GM19324 (cell line): Measurements from ENCODE around the gene AQP1.

Experiments used
- ATAC-seq: cut with Tn5 transposase; IDR thresholded peaks from one replicate; pipeline ENCODE4 v1.9.1; 2021; ENCODE audit warnings: mild to moderate bottlenecking, moderate library complexity; ENCODE audit not compliant: unreplicated experiment, low FRiP score

AQP1 gene

DNA sequence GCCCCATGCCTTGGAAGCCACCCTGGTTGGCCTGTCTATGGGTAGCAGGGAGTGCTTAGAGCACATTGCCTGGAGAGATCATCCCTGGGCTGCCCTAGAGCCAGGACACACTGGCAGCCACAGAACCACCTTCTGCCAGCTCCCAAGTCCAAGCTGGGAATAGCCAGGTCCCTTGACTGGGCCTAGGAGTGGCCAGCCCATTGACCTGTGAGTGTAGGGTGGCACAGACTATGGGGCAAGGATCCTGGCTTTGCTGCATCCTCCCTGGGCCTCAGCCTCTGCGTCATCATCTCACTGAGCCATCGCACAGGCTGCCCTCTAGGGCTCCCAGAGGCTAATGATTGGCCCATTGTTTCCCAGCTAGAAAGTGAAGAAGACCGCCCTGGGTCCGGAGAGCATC lies 7.0 kb downstream of the AQP1 start:
- ATAC-seq: no peak

DNA sequence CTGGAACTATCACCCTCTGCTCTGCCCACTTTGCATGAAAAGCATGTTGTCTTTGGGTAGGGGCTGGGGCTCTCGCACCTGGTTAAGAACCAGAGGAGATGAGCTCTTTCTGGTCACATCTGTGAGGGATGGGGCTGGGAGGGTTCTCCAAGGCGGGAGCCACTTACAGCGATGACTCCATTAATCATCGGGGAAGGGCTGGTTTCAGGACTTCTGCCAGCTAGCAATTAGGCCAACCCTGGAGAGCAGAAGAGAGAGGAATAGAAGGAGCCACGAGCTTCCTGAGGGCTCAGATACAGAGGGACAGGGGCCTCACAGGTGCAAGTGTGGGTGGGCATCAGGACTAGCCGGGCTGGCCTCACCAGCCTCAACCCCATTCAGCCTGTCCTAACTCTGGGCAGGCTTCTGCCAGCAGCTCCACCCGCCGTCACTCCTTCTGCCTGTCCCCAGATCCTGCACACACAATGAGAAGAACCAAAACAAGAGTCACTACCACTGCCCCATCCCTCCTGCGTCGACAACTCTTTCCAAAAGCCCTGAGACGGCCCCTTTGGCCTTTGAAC lies 8.4 kb downstream of the AQP1 start:
- ATAC-seq: no peak

- no peak for ATAC-seq
Observed at GRCh38 chr7:30920584-30921539, 9.2 kb downstream of the AQP1 start.

- no peak for ATAC-seq
Observed at GRCh38 chr7:30921540-30922401, 10.1 kb downstream of the AQP1 start.

DNA sequence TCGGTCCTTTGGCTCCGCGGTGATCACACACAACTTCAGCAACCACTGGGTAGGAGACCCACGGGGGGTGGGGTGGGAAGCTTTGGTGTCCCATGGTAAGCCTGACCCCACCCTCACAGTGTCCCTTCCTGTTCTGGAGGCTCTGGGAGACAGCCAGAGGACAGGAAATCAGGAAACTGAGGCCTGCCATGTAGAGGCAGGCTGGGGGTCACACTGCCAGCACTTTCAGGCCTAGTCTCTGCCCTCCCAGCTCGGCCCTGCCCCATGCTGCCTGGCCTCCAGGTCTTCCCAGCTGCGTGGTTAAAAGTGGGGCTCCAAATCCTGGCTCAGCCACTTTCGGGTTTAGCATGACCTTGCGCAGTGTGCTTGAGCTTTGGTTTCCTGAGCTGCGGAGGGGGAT lies 10.9 kb downstream of the AQP1 start:
- ATAC-seq: no peak

GRCh38 chr7:30923009-30923773 lies 11.5 kb downstream of the AQP1 start:
- no peak for ATAC-seq

- ATAC-seq: no peak
Observed at GRCh38 chr7:30923774-30924413, 12.2 kb downstream of the AQP1 start.

DNA sequence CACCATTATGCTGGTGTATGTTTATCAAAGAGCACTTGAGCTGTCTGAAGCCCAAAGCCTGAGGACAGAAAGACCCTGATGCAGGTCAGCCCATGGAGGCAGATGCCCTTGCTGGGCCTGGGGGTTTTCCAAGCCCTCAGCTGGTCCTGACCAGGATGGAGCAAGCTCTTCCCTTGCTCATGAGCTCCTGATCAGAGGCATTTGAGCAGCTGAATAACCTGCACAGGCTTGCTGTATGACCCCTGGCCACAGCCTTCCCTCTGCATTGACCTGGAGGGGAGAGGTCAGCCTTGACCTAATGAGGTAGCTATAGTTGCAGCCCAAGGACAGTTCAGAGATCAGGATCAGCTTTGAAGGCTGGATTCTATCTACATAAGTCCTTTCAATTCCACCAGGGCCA lies 13.0 kb downstream of the AQP1 start:
- no peak for ATAC-seq

GRCh38 chr7:30925117-30925516 lies 13.5 kb downstream of the AQP1 start:
- ATAC-seq: no peak

- ATAC-seq: no peak
Observed at GRCh38 chr7:30925913-30926312, 14.3 kb downstream of the AQP1 start.

DNA sequence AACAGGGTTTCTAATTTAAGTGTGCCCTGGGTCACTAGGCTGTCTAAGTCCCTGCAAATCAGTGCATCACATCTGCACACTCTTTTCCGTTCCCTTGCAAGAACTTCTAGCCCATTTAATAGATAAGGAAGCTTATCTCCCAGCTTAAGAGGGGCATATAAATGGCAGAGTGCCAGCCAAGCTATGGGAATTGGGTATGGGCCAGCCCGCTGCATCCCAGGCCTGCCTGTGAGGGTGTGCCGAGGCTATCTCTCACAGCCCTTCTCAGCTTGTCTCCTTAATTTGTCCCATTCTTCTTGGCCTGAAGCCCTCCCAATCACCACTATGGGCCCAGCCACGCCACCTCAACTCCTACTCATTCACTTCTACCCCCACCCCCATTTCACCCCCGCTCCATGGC lies 14.7 kb downstream of the AQP1 start:
- no peak for ATAC-seq

DNA sequence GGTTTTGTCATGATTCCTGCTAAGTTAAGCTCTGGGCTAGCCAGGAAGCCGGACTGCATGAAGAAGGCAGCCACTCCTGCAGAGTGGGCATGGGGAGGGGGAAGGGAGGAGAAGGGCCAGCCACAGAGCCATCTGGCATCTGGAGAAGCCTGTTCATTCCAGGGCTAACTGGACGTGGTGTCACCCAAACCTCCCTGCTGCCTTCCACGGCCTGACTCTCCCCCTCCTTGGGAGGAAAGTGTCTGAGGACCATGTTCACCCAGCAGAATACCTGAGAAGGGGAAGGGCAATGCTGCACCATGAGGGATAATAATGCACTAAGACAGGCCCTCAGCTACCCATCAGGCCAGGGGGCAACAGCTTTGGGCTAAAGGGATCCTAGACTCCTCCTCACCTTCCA lies 15.4 kb downstream of the AQP1 start:
- no peak for ATAC-seq

DNA sequence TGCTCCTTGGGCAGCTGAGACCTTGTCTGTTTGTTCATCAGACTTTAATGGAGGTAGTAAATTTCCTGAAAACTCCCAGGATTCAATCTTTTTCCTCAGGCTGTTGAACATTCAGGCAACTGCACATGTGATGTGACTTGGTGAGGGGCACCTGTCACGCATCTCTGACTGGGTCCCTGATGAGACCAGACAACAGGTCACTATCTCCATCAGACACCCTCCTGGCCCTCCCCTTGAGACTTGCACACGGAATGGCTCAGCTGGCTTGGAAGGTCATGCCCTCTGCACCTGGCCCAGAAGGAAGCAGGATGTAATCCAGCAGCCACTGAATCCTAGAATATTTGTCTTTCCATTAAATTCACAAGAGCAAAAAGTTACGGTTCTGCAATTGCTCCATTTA lies 15.9 kb downstream of the AQP1 start:
- ATAC-seq: no peak

DNA sequence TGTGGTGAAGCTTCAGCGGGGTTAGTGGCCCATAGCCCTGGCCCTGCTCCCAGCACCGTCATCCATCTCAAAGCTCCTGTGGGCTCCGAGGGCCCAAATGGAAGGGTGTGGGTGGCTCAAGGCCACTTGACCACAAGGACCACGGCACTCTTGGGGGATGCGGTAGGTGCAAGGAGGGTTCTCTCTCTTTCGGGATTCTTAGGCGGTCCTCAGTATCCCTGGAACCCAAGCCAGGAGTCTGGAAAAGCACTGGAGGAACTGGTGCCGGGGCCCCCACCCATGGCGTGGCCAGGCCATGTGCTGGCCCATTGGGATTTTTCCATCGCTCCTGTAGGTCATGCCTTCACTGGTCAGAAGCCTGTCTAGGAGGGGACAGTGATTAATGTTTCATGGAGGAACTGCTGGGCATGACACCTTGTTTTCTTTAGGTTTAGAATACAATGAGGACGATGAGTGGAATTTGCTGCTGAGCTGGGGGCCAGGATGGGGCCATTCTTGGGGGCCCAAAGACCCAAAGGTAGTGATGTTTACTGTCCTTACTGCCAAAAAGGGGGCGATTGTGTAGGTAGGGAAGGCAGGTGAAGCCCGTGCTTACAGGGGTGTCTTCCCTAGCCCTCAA lies 16.7 kb downstream of the AQP1 start:
- no peak for ATAC-seq

DNA sequence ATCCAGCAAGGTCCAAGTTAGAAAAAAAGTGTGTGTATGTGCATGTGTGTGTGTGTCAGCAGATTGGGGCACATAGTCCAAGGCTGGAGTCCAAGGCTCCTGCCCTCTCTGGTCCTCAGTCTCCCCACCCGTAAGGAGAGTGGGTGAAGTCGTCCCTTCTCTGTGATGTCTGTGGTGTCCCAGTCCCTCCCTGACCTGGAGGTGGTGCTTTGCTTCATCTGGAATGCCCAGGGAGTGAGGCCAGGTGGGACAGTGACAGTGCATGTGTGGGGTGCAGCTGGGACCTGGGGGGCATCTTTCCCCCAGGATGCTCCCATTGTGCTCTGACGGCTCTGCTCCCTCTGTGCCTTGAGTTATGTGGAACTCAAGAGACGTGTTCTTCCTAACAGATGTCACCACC lies 18.0 kb downstream of the AQP1 start:
- no peak for ATAC-seq

DNA sequence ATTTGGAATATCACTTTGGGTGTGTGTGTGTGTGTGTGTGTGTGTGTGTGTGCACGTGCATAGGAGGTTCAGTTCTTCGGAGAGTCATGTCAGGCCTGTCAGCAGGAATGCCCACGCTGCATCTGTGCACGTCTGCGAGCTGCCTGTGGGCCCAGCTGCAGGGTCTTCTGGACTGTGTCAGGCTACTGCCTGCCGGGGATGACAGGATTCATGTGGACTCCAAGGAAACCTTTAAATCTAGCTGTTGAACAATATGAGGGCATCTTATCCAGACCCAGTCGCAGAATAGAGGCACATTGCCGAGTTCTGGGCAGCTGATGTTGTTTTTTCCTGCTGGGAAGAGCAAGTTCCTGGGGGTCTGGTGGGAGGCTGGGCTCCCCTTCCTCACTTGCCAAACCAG lies 19.0 kb downstream of the AQP1 start:
- no peak for ATAC-seq

DNA sequence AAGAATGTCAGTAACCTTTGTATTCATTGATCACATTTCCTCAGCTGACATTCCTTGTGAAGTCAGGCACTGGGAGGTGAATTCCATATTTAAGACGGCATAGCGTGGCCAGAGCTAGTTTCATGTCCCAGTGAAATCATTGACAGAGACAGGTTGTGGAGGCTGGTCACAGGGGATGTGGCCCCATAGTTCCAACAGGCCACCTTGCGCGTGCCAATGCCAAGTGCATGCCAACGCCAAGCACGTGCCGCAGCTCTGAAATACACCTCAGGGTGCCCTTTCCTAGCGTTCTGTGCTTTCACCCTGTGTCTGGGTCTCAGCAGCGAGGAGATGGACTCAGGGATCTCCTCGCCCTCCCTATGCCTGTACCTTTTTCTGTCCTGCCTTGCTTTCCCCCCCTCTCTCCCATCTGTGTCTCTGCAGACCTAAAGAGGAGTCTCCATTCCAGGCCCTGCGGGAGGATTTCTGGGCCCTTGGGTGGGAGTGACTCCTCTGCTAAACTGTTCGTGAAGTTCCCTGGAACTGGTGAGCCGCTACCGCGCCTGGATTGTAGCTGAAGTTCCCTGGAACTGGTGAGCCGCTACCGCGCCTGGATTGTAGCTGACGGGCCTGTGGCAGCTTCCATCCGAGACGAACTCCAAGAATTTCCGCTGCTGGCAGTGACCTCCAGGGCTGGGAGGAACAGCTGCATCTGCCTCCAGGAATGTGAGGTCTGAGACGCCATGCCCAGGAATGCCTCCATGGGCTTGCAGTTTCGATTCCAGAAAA lies 19.7 kb downstream of the AQP1 start:
- no peak for ATAC-seq

- no peak for ATAC-seq
Observed at GRCh38 chr7:30931929-30932540, 20.4 kb downstream of the AQP1 start.
